ENCODE data around the gene HOXD13.

Gene HOXD13

GRCh38 chr2:176083796-176084261 is 8.7 kb upstream of the HOXD13 start, which contains the start of gene EVX2:
TSS of gene EVX2 (minus strand) at chr2:176083962. CDS start at chr2:176083776, 186 bp downstream.
- Histone ChIP-seq H3K9me2 (replicated peaks; ENCODE audit: insufficient read depth, low read length) (no peaks in the 10 kb centered on the region), H3K4me3 (ENCODE audit: insufficient read depth, low read length, poor library complexity, severe bottlenecking) (no peak within 1 kb of the TSS), H3K9ac (ENCODE audit: low read length) (no peak within 1 kb of the TSS), H3K27me3 (ENCODE audit: low read length) (no peaks in the 10 kb centered on the region), H3K27ac (ENCODE audit: low read depth, low read length) (no peak within 1 kb of the TSS), H3K4me2 (ENCODE audit: low read depth, low read length, poor library complexity, severe bottlenecking) (no peak within 1 kb of the TSS), H3K36me3 (ENCODE audit: low read length) (no peaks in the 10 kb centered on the region), H4K20me1 (ENCODE audit: low read depth, low read length) (no peaks in the 10 kb centered on the region), H2AFZ (ENCODE audit: low read depth, low read length, severe bottlenecking) (no peak within 1 kb of the TSS), H3F3A (ENCODE audit: insufficient read depth) (no peaks in the 10 kb centered on the region), H3K9me3 (ENCODE audit: insufficient read depth, low read length) (no peaks in the 10 kb centered on the region), H3K79me2 (ENCODE audit: insufficient read depth, low read length) (no peaks in the 10 kb centered on the region)
- TF ChIP-seq, protein P1, sequence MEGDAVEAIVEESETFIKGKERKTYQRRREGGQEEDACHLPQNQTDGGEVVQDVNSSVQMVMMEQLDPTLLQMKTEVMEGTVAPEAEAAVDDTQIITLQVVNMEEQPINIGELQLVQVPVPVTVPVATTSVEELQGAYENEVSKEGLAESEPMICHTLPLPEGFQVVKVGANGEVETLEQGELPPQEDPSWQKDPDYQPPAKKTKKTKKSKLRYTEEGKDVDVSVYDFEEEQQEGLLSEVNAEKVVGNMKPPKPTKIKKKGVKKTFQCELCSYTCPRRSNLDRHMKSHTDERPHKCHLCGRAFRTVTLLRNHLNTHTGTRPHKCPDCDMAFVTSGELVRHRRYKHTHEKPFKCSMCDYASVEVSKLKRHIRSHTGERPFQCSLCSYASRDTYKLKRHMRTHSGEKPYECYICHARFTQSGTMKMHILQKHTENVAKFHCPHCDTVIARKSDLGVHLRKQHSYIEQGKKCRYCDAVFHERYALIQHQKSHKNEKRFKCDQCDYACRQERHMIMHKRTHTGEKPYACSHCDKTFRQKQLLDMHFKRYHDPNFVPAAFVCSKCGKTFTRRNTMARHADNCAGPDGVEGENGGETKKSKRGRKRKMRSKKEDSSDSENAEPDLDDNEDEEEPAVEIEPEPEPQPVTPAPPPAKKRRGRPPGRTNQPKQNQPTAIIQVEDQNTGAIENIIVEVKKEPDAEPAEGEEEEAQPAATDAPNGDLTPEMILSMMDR (IDR thresholded peaks at IDR 0.05; ENCODE audit: insufficient read depth, low read length, poor library complexity, severe bottlenecking), result no peak
- TF ChIP-seq EZH2phosphoT487 (conservative IDR thresholded peaks at IDR 0.05; ENCODE audit: low read length), result no peak

DNA sequence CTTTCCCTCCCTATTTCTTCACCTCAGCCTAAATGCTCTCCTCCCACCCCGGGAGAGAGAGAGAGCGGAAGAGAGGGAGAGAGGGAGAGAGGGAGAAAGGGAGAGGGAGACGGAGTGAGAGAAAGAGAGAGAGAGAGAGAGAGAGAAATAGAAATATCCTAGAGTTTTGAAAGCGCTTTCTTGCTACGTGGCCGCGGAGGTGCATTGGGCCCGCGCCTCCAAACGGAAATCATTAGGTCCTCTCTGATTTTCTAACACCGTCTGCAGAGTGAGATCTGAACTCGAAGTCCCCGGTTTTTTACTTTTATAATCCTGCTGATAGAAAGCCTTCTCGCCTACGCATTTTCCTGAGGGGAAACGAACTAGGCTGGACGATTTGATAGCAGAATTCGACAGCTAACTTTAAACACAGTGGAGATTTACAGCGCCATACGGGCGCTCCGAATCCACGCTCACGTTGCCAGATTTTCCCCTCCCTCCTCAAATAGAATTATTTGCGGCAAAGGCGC is 7.9 kb upstream of the HOXD13 start:
- no peak for TF ChIP-seq EZH2phosphoT487 (conservative IDR thresholded peaks at IDR 0.05; ENCODE audit: low read length)
- TF ChIP-seq, protein P1 (IDR thresholded peaks at IDR 0.05; ENCODE audit: insufficient read depth, low read length, poor library complexity, severe bottlenecking), result no peak
- no peak overlapping the region for H3K9ac ChIP-seq (ENCODE audit: low read length)
- H3K4me2 ChIP-seq (ENCODE audit: low read depth, low read length, poor library complexity, severe bottlenecking), result no peak overlapping the region
- no peaks in the 10 kb centered on the region for H3K9me3 ChIP-seq (ENCODE audit: insufficient read depth, low read length)
- H3F3A ChIP-seq (ENCODE audit: insufficient read depth), result no peaks in the 10 kb centered on the region
- H3K36me3 ChIP-seq (ENCODE audit: low read length), result no peaks in the 10 kb centered on the region
- H2AFZ ChIP-seq (ENCODE audit: low read depth, low read length, severe bottlenecking), result no peak overlapping the region
- no peaks in the 10 kb centered on the region for H3K79me2 ChIP-seq (ENCODE audit: insufficient read depth, low read length)
- H3K27ac ChIP-seq (ENCODE audit: low read depth, low read length), result no peak overlapping the region
- H4K20me1 ChIP-seq (ENCODE audit: low read depth, low read length), result no peaks in the 10 kb centered on the region
- H3K27me3 ChIP-seq (ENCODE audit: low read length), result no peaks in the 10 kb centered on the region
- H3K4me3 ChIP-seq (ENCODE audit: insufficient read depth, low read length, poor library complexity, severe bottlenecking), result no peak overlapping the region
- H3K9me2 ChIP-seq (replicated peaks; ENCODE audit: insufficient read depth, low read length), result no peaks in the 10 kb centered on the region

DNA sequence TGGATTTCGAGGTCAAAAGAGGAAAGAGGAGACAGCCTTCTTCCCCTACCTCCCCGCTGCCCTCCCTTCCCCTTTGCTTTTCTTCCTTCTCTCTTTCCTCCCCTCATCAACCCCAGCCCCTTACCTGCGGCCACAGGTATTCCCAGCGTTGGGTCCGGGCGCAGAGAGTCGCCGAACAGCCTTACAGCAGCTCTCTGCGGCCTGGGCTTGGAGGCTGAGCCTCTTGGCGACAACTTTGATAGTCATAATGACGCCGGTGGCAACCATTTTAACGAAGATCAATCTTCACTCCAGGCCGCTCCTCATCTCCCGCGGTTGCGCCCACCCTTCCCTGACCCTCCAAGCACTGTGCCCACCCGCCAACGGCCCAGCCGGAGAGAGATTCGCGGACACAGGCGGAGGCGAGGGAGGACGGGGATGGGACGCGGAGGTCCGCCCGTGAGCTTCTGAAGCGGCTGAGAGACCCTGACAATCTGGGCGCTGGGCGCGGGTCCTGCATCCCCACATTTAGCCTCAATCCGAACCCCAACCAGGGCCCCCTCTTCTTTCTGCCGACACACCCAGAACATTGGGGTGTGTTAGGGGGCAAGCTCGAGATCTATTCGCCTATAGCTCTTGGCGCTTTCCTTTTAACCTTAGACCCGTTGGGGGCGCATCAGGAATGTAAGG is 7.3 kb upstream of the HOXD13 start:
- no peaks in the 10 kb centered on the region for H3K27me3 ChIP-seq (ENCODE audit: low read length)
- H3K9me2 ChIP-seq (replicated peaks; ENCODE audit: insufficient read depth, low read length), result no peaks in the 10 kb centered on the region
- no peaks in the 10 kb centered on the region for H3K36me3 ChIP-seq (ENCODE audit: low read length)
- no peaks in the 10 kb centered on the region for H3K79me2 ChIP-seq (ENCODE audit: insufficient read depth, low read length)
- TF ChIP-seq EZH2phosphoT487 (conservative IDR thresholded peaks at IDR 0.05; ENCODE audit: low read length), result no peak
- TF ChIP-seq, protein P1 (IDR thresholded peaks at IDR 0.05; ENCODE audit: insufficient read depth, low read length, poor library complexity, severe bottlenecking), result no peak
- no peak overlapping the region for H3K9ac ChIP-seq (ENCODE audit: low read length)
- H3K27ac ChIP-seq (ENCODE audit: low read depth, low read length), result no peak overlapping the region
- no peaks in the 10 kb centered on the region for H3F3A ChIP-seq (ENCODE audit: insufficient read depth)
- H3K9me3 ChIP-seq (ENCODE audit: insufficient read depth, low read length), result no peaks in the 10 kb centered on the region
- no peak overlapping the region for H2AFZ ChIP-seq (ENCODE audit: low read depth, low read length, severe bottlenecking)
- no peak overlapping the region for H3K4me3 ChIP-seq (ENCODE audit: insufficient read depth, low read length, poor library complexity, severe bottlenecking)
- no peak overlapping the region for H3K4me2 ChIP-seq (ENCODE audit: low read depth, low read length, poor library complexity, severe bottlenecking)
- H4K20me1 ChIP-seq (ENCODE audit: low read depth, low read length), result no peaks in the 10 kb centered on the region
